Choroid plexus epithelial cell (primary cell): Measurements from ENCODE around the gene RSBN1.
A peak's percentile ranks its signal among the peaks of the same experiment; 100 is the strongest.

Experiments
- DNase-seq: peaks from one replicate; pipeline ENCODE4 v3.0.0-alpha.2; 2010; ENCODE audit warnings: low read depth
- H3K4me3 ChIP-seq: 2 replicates; pipeline ENCODE4 v1.5.1; 2011; ENCODE audit warnings: low read depth, mild to moderate bottlenecking, control low read depth, low read length, moderate library complexity
- CTCF ChIP-seq: conservative IDR thresholded peaks from 2 replicates; pipeline ENCODE4 v1.5.1; 2011; ENCODE audit warnings: low read depth, mild to moderate bottlenecking, control low read depth, inconsistent platforms, low read length, moderate library complexity

The RSBN1 gene

DNA sequence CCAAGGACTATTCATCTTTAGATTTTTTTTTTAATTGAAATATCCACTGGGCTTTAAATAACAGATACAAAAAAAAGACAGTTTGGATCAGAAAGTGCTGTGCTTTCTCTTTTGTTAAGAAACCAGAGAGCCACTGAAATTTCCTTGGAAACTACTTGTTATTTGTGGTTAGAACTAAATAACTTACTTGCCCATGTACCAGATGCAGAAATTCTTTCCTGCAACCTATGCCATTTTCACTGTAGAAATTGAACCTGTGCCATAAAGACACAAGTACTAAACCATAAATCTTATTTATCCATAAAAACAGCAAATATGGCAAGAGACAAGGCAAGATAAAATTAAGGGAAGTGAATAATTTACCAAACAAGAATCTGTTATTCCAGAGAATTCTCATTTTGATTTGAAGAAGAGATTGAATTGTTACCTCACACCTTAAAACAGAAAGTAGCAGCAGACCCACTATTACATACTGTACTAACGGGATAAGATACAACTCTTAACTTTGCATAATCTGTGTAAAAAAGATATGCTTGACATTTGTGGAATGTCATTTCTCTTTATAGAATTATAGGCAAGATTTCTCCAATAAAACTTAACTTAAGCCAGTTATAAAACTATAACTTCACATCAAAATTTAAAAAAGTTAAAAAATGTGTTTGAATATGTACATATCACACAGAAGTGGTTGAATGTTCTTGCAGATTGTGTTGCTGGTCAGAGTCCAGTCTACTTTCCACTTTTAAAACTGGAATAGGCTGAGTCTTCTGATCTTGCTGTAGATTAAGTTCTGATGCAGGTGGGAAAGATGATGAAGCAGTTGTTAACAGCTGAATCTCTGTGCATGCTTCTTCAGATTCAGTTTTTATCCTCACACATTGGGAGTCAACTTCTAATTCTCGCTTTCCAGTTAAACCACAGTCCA lies 46.7 kb downstream of the RSBN1 start:
- DNase-seq: peak; percentile 79
- TF ChIP-seq CTCF: no peak
- no peak overlapping the region for H3K4me3 ChIP-seq

DNA sequence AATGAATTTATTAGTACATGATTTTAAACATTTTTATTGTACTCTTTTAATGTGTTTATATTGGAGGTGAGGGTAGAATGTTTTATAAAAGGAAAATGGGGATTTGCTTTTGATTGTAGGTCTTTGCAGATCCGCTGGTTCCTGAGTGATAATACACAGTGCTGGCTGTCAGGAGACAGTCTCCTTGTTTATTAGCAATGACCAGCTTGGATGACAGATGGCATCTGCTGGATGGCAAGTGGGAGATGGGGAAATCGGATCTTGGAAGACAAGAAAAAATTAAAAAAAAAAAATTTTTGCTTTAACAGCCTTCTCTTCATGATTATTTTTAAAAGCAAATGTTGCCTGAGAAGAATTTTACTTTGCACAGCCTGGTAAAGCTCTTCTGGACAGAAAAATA lies 48.6 kb downstream of the RSBN1 start:
- no peak for DNase-seq
- H3K4me3 ChIP-seq: no peak overlapping the region
- TF ChIP-seq CTCF: no peak

DNA sequence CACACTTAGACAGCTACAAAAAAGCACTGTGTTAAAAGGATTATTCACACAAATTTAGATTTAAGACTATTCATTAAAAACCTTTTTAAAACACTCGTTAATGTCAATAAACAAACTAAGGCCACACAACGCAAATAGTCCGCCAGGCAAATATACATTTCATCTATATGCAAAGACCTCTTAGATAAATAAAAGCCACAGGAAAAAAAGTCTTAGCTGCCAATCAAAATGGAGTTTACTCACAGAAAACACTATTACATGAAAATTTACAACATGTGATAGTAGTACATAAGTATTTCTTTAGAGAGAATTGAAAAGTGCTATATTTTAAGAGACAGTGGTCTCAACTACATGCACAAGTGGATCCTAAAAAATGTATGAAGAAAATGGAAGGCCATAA lies 50.3 kb downstream of the RSBN1 start:
- no peak for TF ChIP-seq CTCF
- no peak for DNase-seq

GRCh38 chr1:113760102-113761080 lies 51.9 kb downstream of the RSBN1 start:
- no peak for DNase-seq
- H3K4me3 ChIP-seq: peak overlapping the region; percentile 84
- TF ChIP-seq CTCF: no peak

More for the DNA sequence above, 50.3 kb downstream of the RSBN1 start:
- H3K4me3 ChIP-seq: no peak overlapping the region

GRCh38 chr1:113759333-113760101 lies 52.8 kb downstream of the RSBN1 start, which contains the start of gene PHTF1:
Gene PHTF1 (minus strand): TSS chr1:113759486. CDS start chr1:113758703, 783 bp downstream.
- DNase-seq: peak; percentile 82
- H3K4me3 ChIP-seq: peak within 1 kb of the TSS; percentile 84
- TF ChIP-seq CTCF: no peak

DNA sequence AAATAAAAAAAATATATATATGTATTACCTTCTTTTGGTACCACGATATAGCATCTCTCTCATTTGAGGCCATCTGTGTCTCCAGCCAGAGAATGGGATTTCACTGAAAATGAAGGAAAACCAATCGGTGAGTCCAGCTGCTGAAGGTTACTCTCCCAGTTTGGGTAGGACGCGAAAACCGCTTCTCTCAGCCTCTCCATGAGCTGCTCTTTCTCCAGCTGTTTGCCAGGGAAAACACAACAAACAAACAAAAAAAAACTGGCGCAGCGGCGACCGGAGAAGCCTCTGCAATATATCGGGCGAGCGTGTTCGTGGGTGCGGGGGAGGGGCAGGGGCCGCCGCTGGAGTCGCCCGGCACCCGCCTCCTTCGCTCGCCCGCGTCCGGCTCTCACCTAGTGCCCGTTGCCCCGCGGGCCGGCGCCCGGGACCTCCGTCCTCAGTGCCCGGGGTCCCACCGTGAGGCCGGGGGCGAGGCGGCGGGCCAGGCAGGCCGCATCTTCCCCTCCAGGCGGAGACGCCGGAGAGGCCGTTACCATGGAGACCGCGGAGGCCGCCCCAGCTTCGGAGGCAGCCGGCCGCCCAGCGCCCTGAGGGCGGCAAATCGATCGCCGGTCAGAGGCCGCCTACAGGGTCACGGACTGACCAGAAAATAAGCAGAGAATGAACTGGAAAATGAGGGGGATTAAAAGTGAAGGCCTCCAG lies 53.5 kb downstream of the RSBN1 start:
- DNase-seq: peak; percentile 38
- no peak for TF ChIP-seq CTCF

More for the DNA sequence above, 53.5 kb downstream of the RSBN1 start:
- H3K4me3 ChIP-seq: peak overlapping the region; percentile 84
